Uterus (tissue), 2 donors: ENCODE measurements around the gene CEP164.

Source experiments
- CTCF ChIP-seq, 4 experiments: fragments of 200-600 bp in 2 of 4; fragments of 450-650 bp in 2 of 4; sonication (generic) in 2 of 4; IDR thresholded peaks; one replicate each; pipeline ENCODE4 v1.5.1; 2016 to 2019; ENCODE audit warnings: antibody characterized with exemption in 4 of 4, mild to moderate bottlenecking in 2 of 4, moderate library complexity in 1 of 4
- POLR2A ChIP-seq, 2 donors: fragments of 450-650 bp; IDR thresholded peaks; one replicate each; pipeline ENCODE4 v1.6.1; 2016; ENCODE audit warnings: antibody characterized with exemption in 2 of 2, mild to moderate bottlenecking in 1 of 2, moderate library complexity in 1 of 2

- no peak for TF ChIP-seq CTCF (IDR thresholded peaks at IDR 0.05)
- TF ChIP-seq POLR2A (IDR thresholded peaks at IDR 0.05) = no peak
Measured at GRCh38 chr11:117313828-117314768, 13.6 kb upstream of the CEP164 start.
